PC-3 (cell line): ENCODE measurements around the gene MRPS11. TPM values are rescaled to one million over a fixed set of nuclear protein-coding genes. Genes with fewer than 3 reads are reported as not detected.

Experiments
- ATAC-seq: fragments of 200-7000 bp; cut with Tn5 transposase; 2 replicates; pipeline ENCODE4 v1.9.1; 2020; ENCODE audit warnings: mild to moderate bottlenecking, moderate library complexity
- BruUV-seq: library from RNA; stranded (reverse); fragments of 400-500 nt; replicated peaks from 2 replicates; lab custom pipeline; 2021; lab: Mats Ljungman, UMichigan
- CTCF ChIA-PET: fragments of 300-600 bp; sonication (Branson Sonifier 250); formaldehyde crosslinking; loops from one replicate; lab custom pipeline; 2022; ENCODE audit warnings: antibody characterized with exemption; lab: Charles Lee
- POLR2A ChIA-PET: fragments of 300-600 bp; sonication (Branson Sonifier 250); formaldehyde crosslinking; loops from one replicate; lab custom pipeline; 2022; ENCODE audit warnings: antibody characterized with exemption; ENCODE audit not compliant: unreplicated experiment; lab: Charles Lee
- DNase-seq: peaks from one replicate; pipeline ENCODE4 v3.0.0-alpha.2; 2015
- H2AFZ ChIP-seq: fragments of 300-600 bp; sonication (generic); 2 replicates; pipeline ENCODE4 v1.6.0; 2016; ENCODE audit warnings: antibody characterized with exemption, low read length
- H3F3A ChIP-seq: fragments of 300-600 bp; sonication (generic); one replicate; pipeline ENCODE4 v1.6.0; 2017; ENCODE audit warnings: antibody characterized with exemption, low read length, control low read depth, mild to moderate bottlenecking; ENCODE audit not compliant: unreplicated experiment
- H3K27ac ChIP-seq: fragments of 300-600 bp; sonication (generic); 2 replicates; pipeline ENCODE4 v1.5.1; 2016; ENCODE audit warnings: mild to moderate bottlenecking, low read length
- H3K27me3 ChIP-seq: fragments of 300-600 bp; sonication (generic); 2 replicates; pipeline ENCODE4 v1.6.1; 2016; ENCODE audit warnings: low read length, mixed read lengths
- H3K36me3 ChIP-seq: fragments of 300-600 bp; sonication (generic); 2 replicates; pipeline ENCODE4 v1.6.1; 2016; ENCODE audit warnings: low read depth, mixed run types, low read length, mixed read lengths
- H3K4me1 ChIP-seq: fragments of 300-600 bp; sonication (generic); 2 replicates; pipeline ENCODE4 v1.5.1; 2016; ENCODE audit warnings: low read length; ENCODE audit not compliant: insufficient read depth
- H3K4me2 ChIP-seq: fragments of 300-600 bp; sonication (generic); 2 replicates; pipeline ENCODE4 v1.6.0; 2016; ENCODE audit warnings: low read length
- H3K4me3 ChIP-seq: fragments of 300-600 bp; sonication (generic); 2 replicates; pipeline ENCODE4 v1.5.1; 2016; ENCODE audit warnings: mild to moderate bottlenecking, low read length, mixed read lengths
- H3K79me2 ChIP-seq: fragments of 300-600 bp; sonication (generic); 2 replicates; pipeline ENCODE4 v1.6.1; 2017; ENCODE audit warnings: low read length, mixed read lengths
- H3K9ac ChIP-seq: fragments of 300-600 bp; sonication (generic); 2 replicates; pipeline ENCODE4 v1.6.0; 2016; ENCODE audit warnings: mild to moderate bottlenecking, low read length
- H3K9me2 ChIP-seq: fragments of 300-600 bp; sonication (generic); replicated peaks from 2 replicates; pipeline ENCODE4 v1.6.1; 2016; ENCODE audit warnings: mixed run types, low read length, mixed read lengths
- H3K9me3 ChIP-seq: fragments of 300-600 bp; sonication (generic); 2 replicates; pipeline ENCODE4 v1.6.1; 2016; ENCODE audit warnings: low read length, mixed read lengths
- H4K20me1 ChIP-seq: fragments of 300-600 bp; sonication (generic); 2 replicates; pipeline ENCODE4 v1.6.1; 2016; ENCODE audit warnings: low read length, mixed read lengths
- CTCF ChIP-seq: fragments of 300-600 bp; sonication (generic); conservative IDR thresholded peaks from 2 replicates; pipeline ENCODE4 v1.5.1; 2017; ENCODE audit warnings: antibody characterized with exemption, low read depth, mild to moderate bottlenecking, low read length
- EZH2 ChIP-seq: fragments of 300-600 bp; sonication (generic); IDR thresholded peaks from one replicate; pipeline ENCODE4 v1.6.1; 2017; ENCODE audit warnings: antibody characterized with exemption, mild to moderate bottlenecking, low read length; ENCODE audit not compliant: unreplicated experiment
- EZH2phosphoT487 ChIP-seq: fragments of 300-600 bp; sonication (generic); IDR thresholded peaks from 2 replicates; pipeline ENCODE4 v1.6.1; 2018; ENCODE audit warnings: mild to moderate bottlenecking, antibody characterized with exemption, low read length, borderline replicate concordance
- intact Hi-C: fragments of 100-400 bp; cut with micrococcal nuclease; formaldehyde crosslinking; loops from 2 replicates; pipeline ENCODE4 v1.9.0; 2023
- total RNA-seq: library from RNA; depleted of rRNA; stranded (reverse); fragments of >200 nt; gene quantifications from 2 replicates; pipeline ENCODE4 v1.2.3, GENCODE V29; 2014; rRNA removed

The MRPS11 gene
- total RNA-seq, 1 experiment from 2014 or later, result 92.7 TPM

- DNase-seq (no peak), ATAC-seq (no peak)
- no peak overlapping the region for H2AFZ ChIP-seq
- no peaks in the 10 kb centered on the region for H4K20me1 ChIP-seq
- H3K27me3 ChIP-seq, result no peaks in the 10 kb centered on the region
- H3K36me3 ChIP-seq, result no peaks in the 10 kb centered on the region
- H3K4me1 ChIP-seq, result no peaks in the 10 kb centered on the region
- no peak overlapping the region for H3K4me3 ChIP-seq
- no TSS peak for BruUV-seq
- ChIA-PET CTCF (no interaction called here), POLR2A (no interaction called here)
- no peaks in the 10 kb centered on the region for H3K9me3 ChIP-seq
- H3K9ac ChIP-seq, result no peak overlapping the region
- no peak overlapping the region for H3K4me2 ChIP-seq
- H3K27ac ChIP-seq, result no peak overlapping the region
- TF ChIP-seq EZH2, result no peak
- no peak for TF ChIP-seq CTCF
- no peak for TF ChIP-seq EZH2phosphoT487
- intact Hi-C loops, result no loop called here
- H3F3A ChIP-seq, result no peaks in the 10 kb centered on the region
- H3K9me2 ChIP-seq, result no peaks in the 10 kb centered on the region
- H3K79me2 ChIP-seq, result no peaks in the 10 kb centered on the region
These were observed 61.6 kb downstream of the MRPS11 start for GRCh38 chr15:88529021-88529630.

Other genes with a start within 250 kb of the MRPS11 start
- gene NTRK3, start 211.0 kb upstream of the MRPS11 start, total RNA-seq, result not detected in 2 replicates
- gene MRPL46, start 320 bp upstream of the MRPS11 start, total RNA-seq, result 33.9 and 42.7 TPM in 2 replicates
- 1.5 and 1.6 TPM in 2 replicates for gene DET1, start 79.0 kb downstream of the MRPS11 start, total RNA-seq
- gene AEN, start 153.6 kb downstream of the MRPS11 start, total RNA-seq, result 81.3 and 98.7 TPM in 2 replicates
- gene ISG20, start 171.3 kb downstream of the MRPS11 start, total RNA-seq, result 48.6 and 64.0 TPM in 2 replicates